AG09319 (cell line): ENCODE measurements around the gene NDUFS8.

Source experiments
- DNase-seq: peaks from one replicate; pipeline ENCODE4 v3.0.0-alpha.2; 2010; ENCODE audit warnings: low read depth; ENCODE audit errors: extremely low read depth
- TF ChIP-seq, protein P1 (sequence below): IDR thresholded peaks from 2 replicates; pipeline ENCODE4 v1.5.1; 2011; ENCODE audit warnings: low read depth, mild to moderate bottlenecking, inconsistent platforms, low read length, moderate library complexity

The NDUFS8 gene

DNA sequence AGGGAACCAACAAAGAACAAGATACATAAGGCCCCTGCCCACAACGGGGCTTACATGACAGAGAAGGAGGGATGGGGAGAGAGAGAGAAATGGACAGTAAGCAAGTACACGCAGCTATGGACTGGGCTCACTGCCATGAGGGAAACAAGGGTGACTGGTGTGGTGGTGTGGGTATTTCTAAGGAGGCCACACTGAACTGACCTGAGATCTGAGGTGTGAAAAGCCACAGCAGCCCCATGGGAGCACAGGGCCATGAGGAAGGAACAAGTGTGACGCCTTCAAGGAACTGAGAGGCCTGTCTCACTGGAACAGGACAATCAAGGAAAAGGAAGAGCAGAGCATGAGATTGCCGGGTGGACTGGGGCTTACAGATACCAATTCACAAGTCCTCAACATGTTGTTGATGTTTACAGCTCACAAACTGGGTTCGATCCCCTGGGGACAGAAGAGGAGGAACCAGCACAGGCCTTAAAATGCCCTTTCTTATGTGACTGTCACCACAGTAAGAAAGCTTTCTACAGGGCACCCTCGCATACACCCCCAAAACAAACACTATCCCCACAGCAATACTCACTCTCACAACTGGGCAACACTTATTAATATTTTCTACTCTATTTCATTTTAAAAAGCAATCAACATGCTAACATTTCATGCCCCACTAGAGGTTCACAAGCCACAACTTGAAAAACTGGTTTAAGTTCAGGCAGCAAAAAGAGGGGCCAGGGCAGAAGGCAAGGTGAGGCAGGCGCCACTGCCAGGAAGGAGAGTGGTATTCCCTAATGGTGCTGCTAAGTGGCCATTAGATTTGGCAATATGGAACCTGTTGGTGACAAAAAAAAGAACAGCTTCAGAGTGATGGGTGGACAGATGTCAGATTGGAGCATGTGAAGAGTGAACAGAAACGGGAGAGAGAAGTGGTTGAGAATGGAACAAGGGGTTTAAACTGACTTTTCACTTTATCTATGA is 47.4 kb downstream of the NDUFS8 start:
- TF ChIP-seq, protein P1, sequence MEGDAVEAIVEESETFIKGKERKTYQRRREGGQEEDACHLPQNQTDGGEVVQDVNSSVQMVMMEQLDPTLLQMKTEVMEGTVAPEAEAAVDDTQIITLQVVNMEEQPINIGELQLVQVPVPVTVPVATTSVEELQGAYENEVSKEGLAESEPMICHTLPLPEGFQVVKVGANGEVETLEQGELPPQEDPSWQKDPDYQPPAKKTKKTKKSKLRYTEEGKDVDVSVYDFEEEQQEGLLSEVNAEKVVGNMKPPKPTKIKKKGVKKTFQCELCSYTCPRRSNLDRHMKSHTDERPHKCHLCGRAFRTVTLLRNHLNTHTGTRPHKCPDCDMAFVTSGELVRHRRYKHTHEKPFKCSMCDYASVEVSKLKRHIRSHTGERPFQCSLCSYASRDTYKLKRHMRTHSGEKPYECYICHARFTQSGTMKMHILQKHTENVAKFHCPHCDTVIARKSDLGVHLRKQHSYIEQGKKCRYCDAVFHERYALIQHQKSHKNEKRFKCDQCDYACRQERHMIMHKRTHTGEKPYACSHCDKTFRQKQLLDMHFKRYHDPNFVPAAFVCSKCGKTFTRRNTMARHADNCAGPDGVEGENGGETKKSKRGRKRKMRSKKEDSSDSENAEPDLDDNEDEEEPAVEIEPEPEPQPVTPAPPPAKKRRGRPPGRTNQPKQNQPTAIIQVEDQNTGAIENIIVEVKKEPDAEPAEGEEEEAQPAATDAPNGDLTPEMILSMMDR, result no peak
- DNase-seq, result no peak

DNA sequence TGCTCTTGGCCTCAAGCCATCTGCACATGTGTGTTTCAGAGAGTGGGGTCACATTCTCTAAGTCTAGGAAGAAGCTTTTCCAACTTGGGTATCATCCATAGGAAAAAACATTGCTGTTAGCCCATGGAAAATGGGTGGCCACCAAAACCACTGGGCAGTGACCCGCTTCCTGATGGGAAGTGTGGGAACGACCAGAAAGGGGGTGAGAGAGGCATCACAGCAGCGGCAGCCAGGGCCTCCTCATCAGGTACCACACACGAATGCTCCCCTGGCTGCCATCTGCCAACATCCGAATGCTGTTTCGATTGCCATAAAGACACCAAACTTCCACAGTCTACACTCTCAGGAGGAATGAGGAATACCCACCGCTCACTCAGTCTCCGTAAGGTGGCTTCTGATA is 50.4 kb downstream of the NDUFS8 start:
- no peak for DNase-seq
- TF ChIP-seq, protein P1, result no peak

DNA sequence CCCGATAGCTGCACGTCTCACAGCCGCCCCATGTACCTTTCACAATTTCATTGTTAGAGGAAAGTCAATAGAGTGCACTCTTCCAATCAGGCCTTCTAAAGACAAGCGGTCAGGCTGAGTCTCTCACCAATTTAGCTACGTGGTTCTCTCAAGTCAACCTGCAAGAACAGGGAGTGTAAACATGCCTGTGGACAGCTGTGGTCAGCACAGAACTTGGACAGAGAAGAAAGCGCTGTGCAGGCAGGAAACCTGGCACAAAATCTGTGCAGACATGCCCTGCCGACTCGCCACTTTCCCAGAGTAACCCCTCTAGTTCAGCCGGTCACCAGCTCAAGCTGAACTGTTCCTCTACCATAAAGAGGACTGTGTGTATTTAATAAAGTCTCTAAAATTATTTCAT is 51.2 kb downstream of the NDUFS8 start:
- TF ChIP-seq, protein P1, result no peak

DNA sequence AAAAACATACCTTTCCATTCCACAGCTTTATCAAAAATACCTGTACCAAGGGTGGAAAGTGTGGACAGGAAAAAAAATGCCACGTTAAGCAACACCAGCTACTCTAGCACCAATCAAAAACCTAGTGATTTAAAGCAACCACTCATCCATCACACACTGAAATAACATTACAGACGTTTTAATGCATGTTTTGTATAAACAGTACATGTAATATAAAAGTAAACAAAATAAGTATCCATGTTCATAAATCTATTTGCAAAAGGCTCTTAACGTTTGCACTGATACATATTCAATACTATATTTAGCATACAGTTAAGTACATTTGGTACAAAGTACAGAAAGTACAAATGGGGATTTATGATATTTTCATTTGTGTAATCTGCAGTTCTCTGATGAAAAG is 52.0 kb downstream of the NDUFS8 start:
- TF ChIP-seq, protein P1, result no peak
- DNase-seq, result no peak

More for the DNA sequence above, 51.2 kb downstream of the NDUFS8 start:
- DNase-seq, result no peak

DNA sequence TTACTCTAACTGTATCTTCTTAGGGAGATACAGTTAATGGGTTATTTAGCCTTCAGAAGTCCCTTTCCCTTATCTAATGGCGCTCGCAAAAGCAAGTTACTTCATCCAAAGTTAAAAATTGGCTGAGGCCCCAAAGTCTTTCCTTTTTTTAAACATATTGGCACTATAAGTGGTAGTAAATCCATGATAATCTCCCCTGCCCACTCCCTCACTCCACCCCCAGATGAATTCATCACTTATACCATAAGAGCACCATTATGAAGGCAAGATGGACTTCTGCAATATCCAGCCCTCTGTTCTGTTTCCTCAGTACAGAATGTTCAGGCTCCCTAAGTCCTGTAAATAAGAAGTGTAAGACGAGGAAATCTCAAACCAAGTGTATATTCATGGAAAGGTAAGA is 53.0 kb downstream of the NDUFS8 start:
- TF ChIP-seq, protein P1, result no peak
- DNase-seq, result no peak
